Activated gamma-delta T cell treated with Interleukin-2 at 50 U/mL for 16 hours (primary cell): ENCODE data around the gene TMEM255B.
"Not testable (repeated sequence)": the region's sequence is repeated elsewhere in the genome, so short reads cannot be mapped to it uniquely, and the experiment has no call there.

Experiments used
- DNase-seq: peaks from one replicate; pipeline ENCODE4 v3.0.0-alpha.2; 2020

The TMEM255B gene

DNA sequence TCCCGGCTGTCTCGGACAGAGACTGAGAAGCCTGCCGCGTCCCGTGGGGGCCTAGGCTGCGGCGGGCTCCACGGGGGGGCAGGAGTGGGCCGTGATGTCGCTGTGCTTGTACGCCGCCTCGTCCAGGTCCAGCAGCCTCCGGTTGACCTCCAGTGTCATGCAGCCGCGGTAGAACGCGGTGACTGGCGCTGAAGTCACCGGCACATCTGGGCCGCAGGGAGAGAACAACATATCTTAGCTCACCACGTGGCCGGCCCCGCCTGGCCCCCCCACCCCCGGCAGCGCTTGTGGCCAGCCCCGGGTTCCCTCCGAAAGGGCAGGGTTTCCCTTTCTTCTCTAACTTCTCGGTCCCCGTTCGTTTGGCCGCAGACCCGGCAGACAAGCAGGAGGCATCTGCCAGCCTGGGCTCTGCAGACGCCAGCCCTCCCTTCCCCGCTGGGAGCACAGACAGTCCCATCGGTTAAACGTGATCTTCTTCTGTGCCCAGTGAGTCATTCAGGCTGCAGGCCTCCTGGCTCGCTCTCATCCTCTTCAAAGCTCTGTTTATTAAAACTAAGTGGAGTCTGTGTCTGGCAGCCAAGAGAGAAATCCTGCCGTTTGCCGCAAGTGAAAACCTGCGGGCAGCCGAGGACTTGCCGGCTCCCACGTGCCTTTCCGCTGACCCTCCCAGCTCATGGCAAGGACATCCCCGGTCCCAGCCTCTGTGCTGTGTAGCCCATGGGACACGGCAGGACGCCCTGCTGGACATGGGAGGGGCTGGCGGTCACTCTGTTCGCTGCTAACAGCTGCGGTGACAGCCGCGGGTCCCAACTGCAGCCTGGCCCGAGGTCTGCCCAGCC, 62.0 kb downstream of the TMEM255B start:
- DNase-seq, result no peak

DNA sequence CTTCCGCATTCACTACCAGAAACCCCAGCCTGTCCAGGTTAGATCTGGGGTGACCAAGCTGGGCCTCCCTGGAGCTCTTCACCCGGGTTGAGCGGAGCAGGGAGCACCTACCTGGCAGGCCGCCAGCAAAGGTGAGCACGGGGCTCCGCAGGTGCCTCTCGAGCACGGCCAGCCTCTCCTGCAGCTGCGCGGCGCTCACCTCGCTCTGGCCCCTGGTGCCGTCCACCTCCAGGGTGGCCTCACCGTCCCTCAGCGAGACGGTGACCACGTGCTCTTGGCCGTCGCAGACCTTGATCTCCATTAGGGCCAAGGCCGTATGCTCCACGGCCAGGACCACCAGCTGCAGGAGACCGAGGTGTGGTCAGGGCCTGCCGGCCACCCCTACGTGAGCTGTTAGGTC, 62.8 kb downstream of the TMEM255B start:
- no peak for DNase-seq

DNA sequence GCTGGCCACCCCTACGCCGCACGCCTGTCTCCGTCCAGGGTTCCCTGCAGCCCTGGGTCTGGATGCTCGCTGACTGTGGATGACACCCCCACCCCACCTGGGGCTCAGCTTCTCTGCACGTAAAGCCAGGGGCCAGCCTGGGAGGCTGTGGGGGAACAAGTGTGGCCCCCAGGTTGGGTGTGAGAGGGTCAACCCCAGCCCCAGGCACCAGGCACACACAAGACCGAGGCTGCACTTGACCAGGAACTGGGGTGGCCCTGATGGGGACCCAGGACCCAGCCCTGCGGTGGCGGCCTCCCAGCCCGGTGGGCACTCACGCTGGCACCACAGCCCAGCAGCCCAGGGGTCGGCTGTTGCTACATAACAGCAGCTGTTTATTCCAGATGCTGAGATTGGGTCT, 63.2 kb downstream of the TMEM255B start:
- DNase-seq, result no peak

DNA sequence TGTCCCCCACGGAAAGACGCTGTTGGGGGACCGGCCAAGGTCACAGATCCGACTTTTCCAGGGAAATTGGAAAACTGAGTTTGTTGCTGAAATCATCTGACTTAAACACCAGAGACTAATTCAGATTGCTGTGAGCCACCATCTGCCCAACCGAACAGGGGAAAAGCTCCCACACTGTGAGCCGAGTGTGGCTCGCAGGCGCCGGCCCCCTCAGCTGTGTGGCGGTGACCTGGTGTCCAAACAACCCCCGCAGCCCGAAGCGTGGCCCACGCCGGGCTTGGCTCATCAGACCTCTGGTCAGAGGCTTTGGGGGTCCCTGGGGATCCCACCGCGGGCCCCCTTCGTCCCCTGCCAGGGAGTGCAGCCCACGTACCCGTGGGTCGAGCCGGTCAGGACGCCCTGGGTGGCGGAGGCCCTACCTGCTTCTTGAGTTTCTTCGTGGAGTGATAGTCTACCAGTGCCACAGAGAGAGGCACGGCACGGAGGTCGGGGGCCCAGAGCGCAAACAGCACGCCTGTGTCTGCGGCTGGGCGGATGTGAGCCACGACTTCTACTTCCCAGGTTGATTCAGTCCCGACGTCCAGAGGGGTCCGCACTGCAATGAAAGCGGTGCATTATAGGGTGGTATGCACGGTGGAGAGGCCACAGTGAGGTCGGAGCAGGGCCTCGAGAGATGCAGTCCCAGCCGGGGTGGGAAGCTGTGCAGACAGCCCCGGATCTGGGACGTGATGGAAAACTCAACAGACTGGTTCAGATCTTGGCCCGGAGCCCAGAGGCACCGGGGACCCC, 64.1 kb downstream of the TMEM255B start:
- no peak for DNase-seq

DNA sequence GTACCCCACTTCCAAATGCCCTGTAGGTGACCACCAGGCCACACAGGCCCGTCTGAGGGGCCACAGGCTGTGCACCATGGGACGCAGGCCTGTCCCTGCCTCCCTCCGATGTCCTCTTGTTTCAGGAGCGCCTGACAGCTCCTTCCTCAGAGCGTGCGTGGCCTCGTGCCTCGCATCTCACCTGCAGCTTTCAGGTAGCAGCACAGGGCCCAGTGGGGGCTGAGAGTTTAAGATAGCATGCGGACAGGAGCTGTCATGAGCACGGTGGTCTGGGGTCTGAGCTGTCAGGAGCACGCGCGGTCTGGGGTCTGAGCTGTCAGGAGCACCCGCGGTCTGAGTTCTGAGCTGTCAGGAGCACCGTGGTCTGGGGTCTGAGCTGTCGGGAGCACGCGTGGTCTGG, 64.7 kb downstream of the TMEM255B start:
- no peak for DNase-seq

DNA sequence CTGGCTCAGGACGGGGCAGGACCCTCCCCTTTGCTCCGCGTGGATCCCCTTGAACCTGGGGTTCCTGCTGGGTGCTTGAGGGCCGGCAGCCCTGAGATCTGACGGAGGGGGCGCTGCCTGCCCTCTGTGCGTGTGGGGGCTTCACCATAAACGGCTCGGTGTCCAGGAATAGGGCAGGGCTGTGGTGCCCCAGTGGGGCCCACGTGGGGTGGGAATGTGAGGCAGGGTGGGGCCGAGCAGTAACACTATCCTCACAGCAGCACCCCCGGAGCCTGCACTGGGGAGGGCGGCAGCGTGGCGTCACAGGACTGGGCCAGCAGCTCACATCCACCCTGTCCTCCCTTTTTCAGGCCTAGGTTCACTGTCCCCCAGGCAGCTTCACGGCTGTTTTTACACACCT, 66.8 kb downstream of the TMEM255B start:
- no peak for DNase-seq

DNA sequence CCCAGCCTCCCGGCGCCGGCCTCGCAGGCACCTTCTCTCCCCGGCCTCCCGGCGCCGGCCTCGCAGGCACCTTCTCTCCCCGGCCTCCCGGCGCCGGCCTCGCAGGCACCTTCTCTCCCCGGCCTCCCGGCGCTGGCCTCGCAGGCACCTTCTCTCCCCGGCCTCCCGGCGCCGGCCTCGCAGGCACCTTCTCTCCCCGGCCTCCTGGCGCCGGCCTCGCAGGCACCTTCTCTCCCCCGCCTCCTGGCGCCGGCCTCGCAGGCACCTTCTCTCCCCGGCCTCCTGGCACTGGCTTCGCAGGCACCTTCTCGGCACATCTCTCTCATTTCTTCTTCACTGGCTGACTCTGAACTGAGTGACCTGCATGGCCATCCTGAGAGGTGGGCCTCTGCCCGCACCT, 67.4 kb downstream of the TMEM255B start:
- DNase-seq, result not testable (repeated sequence)

DNA sequence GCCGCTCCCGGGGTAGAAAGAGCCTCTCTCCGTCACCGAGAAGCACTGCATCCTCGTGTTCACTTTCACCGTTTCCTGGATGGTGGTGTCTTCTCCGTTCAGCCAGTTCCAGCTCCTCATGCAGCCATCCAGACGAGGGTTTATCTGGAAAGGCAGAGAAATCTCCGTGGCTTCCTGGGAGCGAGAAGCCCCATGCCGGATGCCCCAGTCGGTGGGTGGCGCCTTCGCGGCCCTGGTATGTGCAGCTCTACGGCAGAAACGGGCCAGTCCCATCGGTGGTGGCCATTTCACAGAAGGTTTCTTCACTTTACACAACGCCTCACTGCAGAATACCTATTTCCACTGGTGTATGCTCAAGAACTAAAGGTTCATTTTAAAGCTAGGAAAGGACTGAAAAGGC, 68.0 kb downstream of the TMEM255B start:
- DNase-seq, result no peak

DNA sequence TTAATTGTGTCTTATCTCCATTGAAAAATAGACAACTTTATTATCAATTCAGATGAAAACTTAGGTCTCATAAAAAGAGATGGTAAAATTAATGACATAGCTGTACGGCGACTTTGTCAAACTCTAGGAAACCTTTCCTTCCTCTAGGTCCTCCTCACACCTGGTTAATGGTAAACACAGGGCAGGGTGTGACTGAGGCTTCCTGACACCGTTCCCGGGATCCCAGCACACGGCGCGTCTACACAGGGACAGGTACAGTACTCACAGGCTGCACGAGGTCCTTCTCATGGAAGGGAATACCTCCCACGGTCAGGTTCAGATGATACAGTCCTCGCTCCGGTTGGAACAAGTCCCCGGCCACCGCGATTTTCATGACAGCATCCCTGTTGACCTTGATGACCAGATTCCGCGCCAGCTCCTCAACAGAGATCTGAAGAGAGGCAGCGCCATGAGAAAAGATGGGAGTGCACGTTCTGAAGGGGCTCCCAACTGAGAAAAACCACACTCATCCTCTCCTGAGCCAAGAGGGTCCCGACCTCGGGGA, 69.3 kb downstream of the TMEM255B start:
- DNase-seq, result no peak

DNA sequence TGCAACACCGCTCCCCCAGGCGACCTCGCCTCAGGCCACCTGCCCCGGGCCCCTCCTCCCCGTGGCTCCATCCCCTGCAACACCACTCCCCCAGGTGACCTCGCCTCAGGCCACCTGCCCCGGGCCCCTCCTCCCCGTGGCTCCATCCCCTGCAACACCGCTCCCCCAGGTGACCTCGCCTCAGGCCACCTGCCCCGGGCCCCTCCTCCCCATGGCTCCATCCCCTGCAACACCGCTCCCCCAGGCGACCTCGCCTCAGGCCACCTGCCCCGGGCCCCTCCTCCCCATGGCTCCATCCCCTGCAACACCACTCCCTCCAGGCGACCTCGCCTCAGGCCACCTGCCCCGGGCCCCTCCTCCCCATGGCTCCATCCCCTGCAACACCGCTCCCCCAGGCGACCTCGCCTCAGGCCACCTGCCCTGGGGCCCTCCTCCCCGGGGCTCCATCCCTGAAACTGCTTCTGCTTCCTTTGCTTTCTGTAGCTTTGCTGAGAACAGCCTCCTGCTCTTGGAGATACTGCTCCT, 71.5 kb downstream of the TMEM255B start:
- DNase-seq, result not testable (repeated sequence)

DNA sequence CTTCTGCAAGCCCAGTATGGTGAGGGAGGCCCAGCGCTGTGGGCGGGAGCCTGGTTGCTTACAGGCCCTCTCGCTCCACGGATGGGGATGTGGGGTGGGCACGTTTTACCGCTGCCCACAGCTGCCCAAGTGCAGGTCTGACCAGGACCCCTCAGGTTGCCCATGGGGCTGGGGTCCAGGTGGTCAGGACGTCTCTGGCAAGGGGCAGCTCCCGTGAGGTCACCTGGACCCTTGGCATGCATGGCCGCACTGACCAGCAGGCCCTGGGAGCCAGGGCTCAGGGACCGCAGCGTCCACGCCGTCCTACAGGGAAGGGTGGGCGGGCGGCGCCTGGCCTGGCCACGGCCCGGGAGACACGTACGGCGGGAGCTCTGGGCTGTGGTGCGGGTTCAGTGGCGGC, 72.0 kb downstream of the TMEM255B start:
- DNase-seq, result no peak

DNA sequence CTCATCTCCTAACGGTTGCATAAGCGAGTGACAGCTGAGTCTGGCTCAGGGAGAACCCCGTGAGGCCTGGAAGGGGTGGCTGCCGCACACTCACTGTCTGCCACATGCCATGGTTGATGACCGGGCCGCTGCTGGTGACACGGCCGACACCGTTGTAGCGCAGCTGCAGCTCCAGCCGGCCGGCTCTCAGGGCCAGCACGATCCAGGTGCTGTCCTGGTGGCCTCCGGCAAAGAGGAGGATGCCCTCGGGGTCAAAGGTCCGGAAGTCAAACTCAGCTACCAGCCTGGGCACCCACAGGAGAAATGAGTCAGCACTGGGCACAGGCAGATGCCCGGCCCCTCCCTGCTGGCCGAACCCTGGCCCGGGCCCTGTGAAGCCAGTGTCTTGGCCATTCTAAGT, 73.2 kb downstream of the TMEM255B start:
- no peak for DNase-seq

DNA sequence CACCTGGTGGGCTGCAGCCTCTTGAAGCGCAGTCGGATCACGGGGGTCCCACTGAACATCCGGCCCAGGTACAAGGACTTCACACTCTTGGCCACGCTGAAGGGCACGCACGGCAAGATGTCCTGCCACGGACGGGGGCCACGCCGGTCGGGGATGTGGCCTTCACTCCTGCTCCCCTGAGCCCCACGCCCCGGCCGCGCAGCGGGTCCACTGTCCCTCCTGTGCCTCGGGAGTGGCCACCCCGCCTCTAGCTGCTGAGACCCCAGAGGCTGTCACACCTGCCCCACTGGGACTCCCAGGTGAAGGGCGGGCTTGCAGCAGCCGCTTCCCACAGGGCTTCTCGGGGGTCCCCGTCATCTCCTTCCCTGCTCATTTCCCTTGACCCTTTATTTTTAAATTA, 73.6 kb downstream of the TMEM255B start:
- DNase-seq, result no peak

DNA sequence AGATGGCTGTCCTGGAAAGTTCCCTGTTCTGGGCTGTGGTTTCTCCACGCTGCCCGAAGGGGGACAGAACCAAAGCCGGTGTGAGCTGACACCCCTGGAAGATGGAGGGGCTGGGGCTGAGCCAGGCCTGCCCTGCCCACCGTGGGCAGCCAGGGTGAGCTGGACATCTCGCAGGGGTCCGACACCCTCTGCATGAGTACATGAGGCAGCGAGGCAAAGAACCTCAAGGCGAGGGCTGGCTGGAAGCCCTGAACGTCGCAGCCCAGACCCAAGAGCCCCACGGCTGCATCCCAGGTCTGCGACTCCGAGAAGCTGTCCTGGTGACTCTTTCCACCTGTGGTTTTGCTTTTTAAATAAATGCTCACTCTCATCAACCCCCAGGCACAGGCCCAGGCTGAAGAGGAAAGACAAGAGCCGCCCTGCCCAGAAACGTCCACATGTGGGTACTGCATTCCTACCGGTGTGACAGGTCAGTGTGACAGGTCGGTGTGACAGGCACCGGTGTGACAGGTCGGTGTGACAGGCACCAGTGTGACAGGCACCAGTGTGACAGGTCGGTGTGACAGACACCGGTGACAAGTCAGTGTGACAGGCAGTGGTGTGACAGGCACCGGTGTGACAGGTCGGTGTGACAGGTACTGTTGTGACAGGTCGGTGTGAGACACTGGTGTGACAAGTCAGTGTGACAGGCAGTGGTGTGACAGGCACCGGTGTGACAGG, 74.2 kb downstream of the TMEM255B start:
- no peak for DNase-seq

DNA sequence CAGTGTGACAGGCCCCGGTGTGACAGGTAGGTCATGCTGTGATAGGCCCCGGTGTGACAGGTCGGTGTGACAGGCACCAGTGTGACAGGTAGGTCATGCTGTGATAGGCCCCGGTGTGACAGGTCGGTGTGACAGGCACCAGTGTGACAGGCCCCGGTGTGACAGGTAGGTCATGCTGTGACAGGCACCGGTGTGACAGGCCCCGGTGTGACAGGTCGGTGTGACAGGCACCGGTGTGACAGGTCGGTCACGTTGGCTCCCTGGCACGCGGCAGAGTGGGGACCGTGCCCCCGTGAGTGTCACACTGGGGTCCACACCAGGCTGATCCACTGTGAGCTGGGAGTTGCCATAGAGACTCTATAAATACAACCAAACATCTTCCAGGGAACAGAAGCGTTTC, 75.0 kb downstream of the TMEM255B start:
- not testable (repeated sequence) for DNase-seq

DNA sequence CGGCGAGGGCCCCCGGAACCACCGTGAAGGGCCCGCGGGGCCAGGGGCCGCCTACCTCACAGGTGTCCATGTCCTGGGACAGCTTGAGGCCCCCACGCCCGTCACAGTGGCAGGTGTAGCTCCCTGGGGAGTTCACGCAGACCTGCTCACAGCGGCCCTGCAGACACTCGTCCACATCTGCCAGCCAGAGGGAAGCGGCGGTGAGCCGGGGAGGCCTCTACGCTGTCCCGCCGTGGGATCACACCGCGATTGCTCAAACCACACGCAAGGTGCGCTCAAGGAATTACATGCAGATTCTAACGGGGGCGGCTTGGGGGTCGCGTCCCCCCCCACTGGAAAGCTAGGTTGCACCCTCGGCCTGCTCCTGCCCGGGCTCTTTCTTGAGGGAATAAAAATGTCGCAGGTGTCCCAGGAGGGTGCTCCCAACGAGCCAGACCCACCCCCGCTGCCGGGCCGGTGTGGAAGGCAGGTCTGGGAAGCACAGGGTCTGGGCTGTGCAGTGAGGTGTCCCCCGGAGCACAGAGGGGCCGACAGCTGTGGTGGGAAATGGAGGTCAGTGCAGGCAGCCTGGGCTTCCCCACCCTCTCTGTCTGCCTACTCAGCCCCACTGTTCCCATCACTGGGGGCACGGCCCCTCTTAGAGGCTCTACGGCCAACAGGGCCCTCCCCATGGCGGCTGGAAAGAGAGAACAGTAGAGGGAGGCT, 75.6 kb downstream of the TMEM255B start:
- DNase-seq, result no peak

DNA sequence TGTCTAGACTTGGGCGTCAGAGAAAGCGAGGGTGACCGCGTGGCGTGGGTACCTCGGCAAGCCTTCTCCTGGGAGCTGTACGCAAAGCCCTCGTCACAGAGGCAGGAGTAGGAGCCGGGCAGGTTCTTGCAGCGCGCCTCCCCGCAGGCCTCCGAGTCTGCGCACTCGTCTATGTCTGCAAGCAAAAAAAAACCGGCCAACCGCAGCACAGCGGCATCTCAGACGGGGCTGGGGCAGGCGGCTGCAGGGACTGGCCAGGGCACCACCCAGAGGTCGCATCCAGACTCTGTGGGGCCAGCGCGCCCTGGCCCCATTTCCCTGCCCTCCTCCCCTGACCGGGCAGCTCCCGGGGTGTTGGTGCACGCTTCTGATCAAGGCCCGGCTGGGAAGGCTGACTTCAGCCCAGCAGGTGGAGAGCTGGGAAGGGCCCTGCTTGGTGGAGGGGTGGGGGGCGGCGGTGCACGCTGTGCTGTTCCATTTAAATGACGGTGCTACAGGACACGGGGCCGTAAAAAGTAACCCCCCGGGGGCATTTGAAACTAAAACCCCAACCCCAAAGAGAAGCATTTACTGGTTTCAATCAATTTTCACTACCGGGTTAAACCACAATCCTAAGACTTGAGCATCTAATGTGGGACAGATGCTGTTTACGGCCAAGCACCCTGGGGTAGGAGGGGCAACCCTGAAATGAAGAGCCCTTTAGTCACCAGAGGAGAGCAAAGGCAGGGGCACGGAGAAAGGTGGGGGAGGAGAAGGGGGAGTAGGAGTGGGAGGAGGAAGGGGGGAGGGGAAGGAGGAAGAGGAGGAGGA, 76.6 kb downstream of the TMEM255B start:
- DNase-seq, result no peak

DNA sequence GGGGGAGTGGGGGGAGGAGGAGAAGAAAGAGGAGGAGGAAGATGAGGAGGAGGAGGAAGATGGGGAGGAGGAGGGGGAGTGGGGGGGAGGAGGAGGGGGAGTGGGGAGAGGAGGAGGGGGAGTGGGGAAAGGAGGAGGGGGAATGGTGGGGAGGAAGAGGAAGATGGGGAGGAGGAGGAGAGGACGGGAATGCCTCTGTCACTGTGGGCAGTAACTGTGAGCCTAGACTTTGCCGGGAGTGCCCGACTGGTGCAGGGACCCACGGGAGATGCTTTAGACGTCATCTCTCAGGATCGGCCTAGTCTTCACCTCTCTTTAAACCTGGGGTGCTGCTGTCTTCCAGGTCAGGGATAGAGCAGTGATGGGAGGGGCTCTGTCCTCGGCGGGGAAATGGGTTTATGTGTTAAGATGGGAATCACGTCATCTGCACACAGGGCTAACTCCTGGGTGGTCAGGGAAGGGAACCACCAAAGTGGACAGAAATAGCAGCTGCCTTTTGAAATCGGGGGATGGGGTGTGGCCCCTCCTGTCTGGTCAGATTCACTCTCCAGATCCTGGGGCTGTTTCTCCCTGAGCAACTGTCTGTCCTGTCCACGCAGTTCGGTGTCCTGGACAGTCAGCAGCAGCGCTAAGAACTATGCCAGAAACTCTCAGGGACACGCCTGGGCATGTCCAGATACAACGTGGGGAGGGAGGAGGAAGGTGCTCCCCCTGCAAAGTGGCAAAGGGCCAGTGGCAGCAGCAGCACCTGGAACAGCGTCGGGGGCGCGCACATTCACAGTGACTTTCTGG, 77.9 kb downstream of the TMEM255B start:
- no peak for DNase-seq

DNA sequence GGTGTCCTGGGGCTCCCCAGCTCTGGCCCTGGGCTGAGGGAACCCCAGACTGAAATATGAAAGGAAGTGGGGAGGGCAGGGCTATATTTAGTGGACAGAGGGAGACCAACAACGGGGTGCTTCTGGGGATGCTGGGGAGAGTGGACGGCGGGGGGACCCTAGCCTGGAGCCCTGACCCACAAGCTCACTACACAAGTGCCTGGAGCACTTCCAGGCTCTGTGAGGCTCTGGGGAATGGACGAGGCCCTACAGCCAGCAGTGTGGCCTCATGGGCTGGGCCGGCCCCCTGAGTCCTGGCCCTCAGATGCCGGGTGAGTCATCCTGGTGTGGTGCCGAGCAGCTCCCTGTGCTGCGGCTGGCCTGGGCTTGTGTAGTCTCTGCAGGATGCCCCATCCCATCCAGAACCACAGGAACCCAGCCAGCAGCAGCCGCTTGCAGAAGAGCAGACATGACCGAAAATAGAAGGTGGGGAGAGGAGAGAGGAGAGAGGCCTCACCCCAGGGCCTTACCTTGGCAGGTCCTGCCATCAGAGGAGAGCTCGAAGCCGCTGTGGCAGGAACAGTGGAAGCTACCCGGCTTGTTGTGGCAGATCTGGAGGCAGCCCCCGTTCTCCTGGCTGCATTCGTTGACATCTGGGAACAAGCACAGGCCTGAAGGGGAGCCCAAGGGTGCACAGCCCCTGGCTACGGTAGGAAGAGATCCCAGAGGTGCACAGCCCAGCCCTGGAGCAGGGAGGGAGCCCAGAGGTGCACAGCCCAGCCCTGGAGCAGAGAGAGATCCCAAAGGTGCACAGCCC, 78.7 kb downstream of the TMEM255B start:
- no peak for DNase-seq

DNA sequence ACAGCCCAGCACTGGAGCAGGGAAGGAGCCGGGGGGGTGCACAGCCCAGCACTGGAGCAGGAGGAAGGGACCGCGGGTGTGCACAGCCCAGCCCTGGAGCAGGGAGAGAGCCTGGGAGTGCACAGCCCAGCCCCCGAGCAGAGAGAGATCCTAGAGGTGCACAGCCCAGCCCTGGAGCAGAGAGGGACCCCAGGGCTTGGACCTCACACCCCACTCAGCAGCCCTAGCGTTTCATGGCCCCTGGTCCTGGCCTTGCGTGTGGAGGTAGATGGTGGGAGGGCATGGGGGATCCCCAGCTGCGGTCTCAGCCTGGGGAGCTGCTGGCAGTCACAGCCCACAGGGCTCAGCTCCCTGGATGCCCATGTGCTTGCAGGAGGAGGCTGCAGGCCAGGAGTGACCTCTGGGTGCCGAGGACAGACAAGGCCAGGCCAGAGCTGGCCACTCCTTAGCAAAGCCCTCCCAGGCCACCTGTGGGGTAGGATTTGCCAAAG, 79.7 kb downstream of the TMEM255B start:
- DNase-seq, result no peak
